ENCODE measurements around the gene TRMT10A.

The TRMT10A gene

GRCh38 chr4:99504804-99505502 is 58.9 kb downstream of the TRMT10A start:
- FAIRE-seq (no peak), DNase-seq (ENCODE audit: insufficient read length) (no peak)
- TF ChIP-seq TAF1 (IDR thresholded peaks at IDR 0.05; ENCODE audit: borderline replicate concordance, low read depth, low read length) (no peak), POLR2AphosphoS5 (IDR thresholded peaks at IDR 0.05; ENCODE audit: low read depth, low read length) (no peak), POLR2A (IDR thresholded peaks at IDR 0.05; ENCODE audit: low read depth, low read length) (no peak)
